Testis (tissue), 3 donors: Measurements from ENCODE around the gene ADISSP. TPM values are rescaled to one million over a fixed set of nuclear protein-coding genes. Genes with fewer than 3 reads are reported as not detected.

Experiments used
- DNase-seq: peaks from one replicate; pipeline ENCODE4 v3.0.0-alpha.2; 2019
- H3K27ac ChIP-seq, 2 donors: fragments of 200-600 bp; sonication (generic); one replicate each; pipeline ENCODE4 v1.5.1; 2019
- H3K27me3 ChIP-seq: fragments of 200-600 bp; sonication (generic); one replicate; pipeline ENCODE4 v1.5.1; 2019
- H3K36me3 ChIP-seq: fragments of 200-600 bp; sonication (generic); one replicate; pipeline ENCODE4 v1.5.1; 2017; ENCODE audit warnings: low read depth; ENCODE audit errors: missing control alignments
- H3K4me1 ChIP-seq: fragments of 200-600 bp; sonication (generic); one replicate; pipeline ENCODE4 v1.5.1; 2019
- H3K4me3 ChIP-seq, 2 donors: fragments of 200-600 bp; sonication (generic); one replicate each; pipeline ENCODE4 v1.5.1; 2017 to 2019
- H3K9me3 ChIP-seq: fragments of 200-600 bp; sonication (generic); one replicate; pipeline ENCODE4 v1.5.1; 2017
- CTCF ChIP-seq, 3 experiments: fragments of 450-650 bp in 2 of 3; fragments of 200-600 bp in 1 of 3; sonication (generic) in 1 of 3; IDR thresholded peaks; one replicate each; pipeline ENCODE4 v1.5.1; 2016 to 2019; ENCODE audit warnings: antibody characterized with exemption in 3 of 3, mild to moderate bottlenecking in 2 of 3, moderate library complexity in 1 of 3
- POLR2A ChIP-seq: fragments of 450-650 bp; IDR thresholded peaks from one replicate; pipeline ENCODE4 v1.6.1; 2017; ENCODE audit warnings: antibody characterized with exemption, mild to moderate bottlenecking, moderate library complexity
- WGBS, 2 donors: methylation state at CpG; one replicate each; pipeline ENCODE4 v1.1.5; 2018; 5-methylcytosine and 5-hydroxymethylcytosine counted together
- intact Hi-C: fragments of 100-400 bp; cut with DNase I; formaldehyde crosslinking; loops from one replicate; pipeline ENCODE4 v1.15.1; 2023; ENCODE audit warnings: low total_unique reads
- polyA plus RNA-seq: library from polyadenylated mRNA; stranded (reverse); fragments of 350-450 nt; fragmentation: Illumina TruSeq; extraction: RNeasy Lipid Tissue Mini Kit (QIAGEN cat#74804); gene quantifications from one replicate; pipeline ENCODE4 v1.2.3, GENCODE V29; 2014; ENCODE audit warnings: low read depth, low replicate concordance; ENCODE audit not compliant: insufficient read depth
- total RNA-seq, 2 donors: library from RNA; depleted of rRNA; stranded (reverse); fragments of >200 nt; gene quantifications; one replicate each; pipeline ENCODE4 v1.2.3, GENCODE V29; 2016

The ADISSP gene
- total and polyA plus RNA-seq, 3 donors from 2014 or later, result 17.6 to 36.5 (median 19.7) TPM

- H3K27ac ChIP-seq, result no peak overlapping the region
- no peaks in the 10 kb centered on the region for H3K36me3 ChIP-seq
- TF ChIP-seq CTCF (IDR thresholded peaks at IDR 0.05), result no peak
- TF ChIP-seq POLR2A, result no peak
- no peaks in the 10 kb centered on the region for H3K27me3 ChIP-seq
- no peak overlapping the region for H3K4me3 ChIP-seq
- DNase-seq, result no peak
- H3K9me3 ChIP-seq, result no peaks in the 10 kb centered on the region
- 92 to 95% methylated on average over 4 of the region's 4 CpGs for WGBS, 2 donors
- intact Hi-C loops, result no loop called here
- H3K4me1 ChIP-seq, result no peaks in the 10 kb centered on the region
These were observed 48.5 kb downstream of the ADISSP start for GRCh38 chr20:3719046-3719445.

- intact Hi-C loops, result no loop called here
- no peaks in the 10 kb centered on the region for H3K9me3 ChIP-seq
- no peaks in the 10 kb centered on the region for H3K4me1 ChIP-seq
- H3K27ac ChIP-seq, result no peak overlapping the region
- H3K27me3 ChIP-seq, result no peaks in the 10 kb centered on the region
- no peak overlapping the region for H3K4me3 ChIP-seq
- TF ChIP-seq CTCF (IDR thresholded peaks at IDR 0.05) (peak in 1 of 3 experiments; percentile 60), POLR2A (no peak)
- WGBS, 2 donors, result 74 to 87% methylated on average over 4 of the region's 4 CpGs
- DNase-seq, result peak; percentile 50
- no peaks in the 10 kb centered on the region for H3K36me3 ChIP-seq
These were observed 51.2 kb downstream of the ADISSP start for GRCh38 chr20:3716195-3716834.

- DNase-seq, result no peak
- Histone ChIP-seq H3K4me3 (no peak overlapping the region), H3K27ac (no peak overlapping the region), H3K36me3 (no peaks in the 10 kb centered on the region), H3K4me1 (no peaks in the 10 kb centered on the region), H3K27me3 (no peaks in the 10 kb centered on the region), H3K9me3 (no peaks in the 10 kb centered on the region)
- intact Hi-C loops, result loop anchor here (5.0 kb wide), 1 partner anchor 37 kb away; no protein-coding TSS in a partner anchor
- 88 to 90% methylated on average over 4 of the region's 4 CpGs for WGBS, 2 donors
- no peak for TF ChIP-seq POLR2A
- TF ChIP-seq CTCF (IDR thresholded peaks at IDR 0.05), result no peak
These were observed 53.5 kb downstream of the ADISSP start for GRCh38 chr20:3714092-3714491.

- H3K27me3 ChIP-seq, result no peaks in the 10 kb centered on the region
- no peaks in the 10 kb centered on the region for H3K4me1 ChIP-seq
- H3K4me3 ChIP-seq, result no peak within 1 kb of the TSS
- TF ChIP-seq POLR2A (no peak), CTCF (IDR thresholded peaks at IDR 0.05) (no peak)
- intact Hi-C loops, result loop anchor here (5.0 kb wide), 1 partner anchor 35 kb away; no protein-coding TSS in a partner anchor
- 85 to 88% methylated on average over 12 to 15 of the region's 15 CpGs for WGBS, 2 donors
- H3K36me3 ChIP-seq, result no peaks in the 10 kb centered on the region
- DNase-seq, result peak; percentile 35
- no peak within 1 kb of the TSS for H3K27ac ChIP-seq
- H3K9me3 ChIP-seq, result no peaks in the 10 kb centered on the region
These were observed 55.2 kb downstream of the ADISSP start, which contains the start of gene SIGLEC1 for GRCh38 chr20:3712279-3712873. TSS of gene SIGLEC1 (minus strand) at chr20:3712600. CDS start at chr20:3707128, 5,472 bp downstream.
